Stomach (tissue), 4 donors: ENCODE measurements around the gene WHAMM.

ENCODE experiments used
- POLR2A ChIP-seq, 4 donors: fragments of 450-650 bp; IDR thresholded peaks; one replicate each; pipeline ENCODE4 v1.6.1; 2016; ENCODE audit warnings: antibody characterized with exemption in 4 of 4, control low read depth in 2 of 4, mild to moderate bottlenecking in 1 of 4, moderate library complexity in 1 of 4
- POLR2AphosphoS5 ChIP-seq, 3 donors: sonication (generic); formaldehyde crosslinking; IDR thresholded peaks; one replicate each; pipeline ENCODE4 v1.6.1; 2016; ENCODE audit warnings: antibody characterized with exemption in 3 of 3
- TF ChIP-seq, protein P1 (sequence below), 7 experiments: fragments of 450-650 bp in 4 of 7; fragments of 200-600 bp in 3 of 7; sonication (generic) in 3 of 7; IDR thresholded peaks; one replicate each; pipeline ENCODE4 v1.5.1; 2016 to 2019; ENCODE audit warnings: antibody characterized with exemption in 7 of 7, control low read depth in 2 of 7, mild to moderate bottlenecking in 1 of 7

DNA sequence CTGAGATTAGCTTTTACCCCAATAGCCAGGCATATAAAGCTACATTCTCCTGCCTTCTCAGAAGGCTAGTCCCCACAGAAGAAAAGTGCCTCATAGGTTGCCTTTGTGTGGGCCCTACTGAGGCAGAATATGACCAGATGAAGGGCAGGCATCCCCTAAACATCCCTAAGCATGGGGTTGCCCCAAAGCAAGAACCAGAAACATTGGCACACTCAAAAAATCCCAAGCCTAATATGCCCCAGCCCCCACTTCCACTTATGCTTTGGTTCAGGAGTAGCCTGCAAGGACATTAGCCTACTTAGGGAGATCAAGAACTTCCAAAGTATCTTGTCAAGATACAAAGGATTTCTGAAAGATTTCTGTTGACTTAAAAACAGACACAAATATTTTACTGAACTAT, 29.7 kb downstream of the WHAMM start:
- TF ChIP-seq, protein P1, sequence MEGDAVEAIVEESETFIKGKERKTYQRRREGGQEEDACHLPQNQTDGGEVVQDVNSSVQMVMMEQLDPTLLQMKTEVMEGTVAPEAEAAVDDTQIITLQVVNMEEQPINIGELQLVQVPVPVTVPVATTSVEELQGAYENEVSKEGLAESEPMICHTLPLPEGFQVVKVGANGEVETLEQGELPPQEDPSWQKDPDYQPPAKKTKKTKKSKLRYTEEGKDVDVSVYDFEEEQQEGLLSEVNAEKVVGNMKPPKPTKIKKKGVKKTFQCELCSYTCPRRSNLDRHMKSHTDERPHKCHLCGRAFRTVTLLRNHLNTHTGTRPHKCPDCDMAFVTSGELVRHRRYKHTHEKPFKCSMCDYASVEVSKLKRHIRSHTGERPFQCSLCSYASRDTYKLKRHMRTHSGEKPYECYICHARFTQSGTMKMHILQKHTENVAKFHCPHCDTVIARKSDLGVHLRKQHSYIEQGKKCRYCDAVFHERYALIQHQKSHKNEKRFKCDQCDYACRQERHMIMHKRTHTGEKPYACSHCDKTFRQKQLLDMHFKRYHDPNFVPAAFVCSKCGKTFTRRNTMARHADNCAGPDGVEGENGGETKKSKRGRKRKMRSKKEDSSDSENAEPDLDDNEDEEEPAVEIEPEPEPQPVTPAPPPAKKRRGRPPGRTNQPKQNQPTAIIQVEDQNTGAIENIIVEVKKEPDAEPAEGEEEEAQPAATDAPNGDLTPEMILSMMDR (IDR thresholded peaks at IDR 0.05), result no peak
- no peak for TF ChIP-seq POLR2A (IDR thresholded peaks at IDR 0.05)
- TF ChIP-seq POLR2AphosphoS5 (IDR thresholded peaks at IDR 0.05), result no peak
